Smooth muscle cell (in vitro differentiated cells): Measurements from ENCODE around the gene IMPDH1. TPM values are rescaled to one million over a fixed set of nuclear protein-coding genes. Genes with fewer than 3 reads are reported as not detected.

Source experiments
- DNase-seq: peaks from one replicate; lab custom pipeline; 2025; ENCODE audit not compliant: unreplicated experiment; lab: John Stamatoyannopoulos, UW
- H2AFZ ChIP-seq: fragments of 200-600 bp; sonication (generic); 2 replicates; pipeline ENCODE4 v1.6.0; 2016; ENCODE audit warnings: antibody characterized with exemption, low read depth, mild to moderate bottlenecking
- H3F3A ChIP-seq: fragments of 200-600 bp; sonication (generic); 2 replicates; pipeline ENCODE4 v1.6.0; 2017; ENCODE audit warnings: antibody characterized with exemption, low read depth
- H3K27ac ChIP-seq: fragments of 200-600 bp; sonication (generic); 2 replicates; pipeline ENCODE4 v1.5.1; 2016; ENCODE audit warnings: low read depth, mild to moderate bottlenecking
- H3K27me3 ChIP-seq: fragments of 200-600 bp; sonication (generic); 2 replicates; pipeline ENCODE4 v1.6.1; 2016; ENCODE audit warnings: low read depth, mild to moderate bottlenecking
- H3K36me3 ChIP-seq: fragments of 200-600 bp; sonication (generic); 2 replicates; pipeline ENCODE4 v1.5.1; 2016; ENCODE audit warnings: low read depth
- H3K4me1 ChIP-seq: fragments of 200-600 bp; sonication (generic); 2 replicates; pipeline ENCODE4 v1.5.1; 2016; ENCODE audit warnings: low read depth
- H3K4me2 ChIP-seq: fragments of 200-600 bp; sonication (generic); 2 replicates; pipeline ENCODE4 v1.6.0; 2016; ENCODE audit warnings: mild to moderate bottlenecking
- H3K4me3 ChIP-seq: fragments of 200-600 bp; sonication (generic); 2 replicates; pipeline ENCODE4 v1.5.1; 2016; ENCODE audit warnings: mild to moderate bottlenecking
- H3K79me2 ChIP-seq: fragments of 200-600 bp; sonication (generic); 2 replicates; pipeline ENCODE4 v1.6.0; 2016; ENCODE audit warnings: low read depth, mild to moderate bottlenecking
- H3K9ac ChIP-seq: fragments of 200-600 bp; sonication (generic); 2 replicates; pipeline ENCODE4 v1.6.0; 2016; ENCODE audit warnings: low read depth
- H3K9me3 ChIP-seq: fragments of 200-600 bp; sonication (generic); replicated peaks from 2 replicates; pipeline ENCODE4 v1.5.1; 2016; ENCODE audit warnings: low read depth
- H4K20me1 ChIP-seq: fragments of 200-600 bp; sonication (generic); 2 replicates; pipeline ENCODE4 v1.6.0; 2016; ENCODE audit warnings: low read depth
- WGBS: methylation state at CpG from one replicate; pipeline ENCODE4 v1.1.7; 2016; ENCODE audit warnings: low lambda C conversion rate; 5-methylcytosine and 5-hydroxymethylcytosine counted together
- polyA plus RNA-seq: library from polyadenylated mRNA; unstranded; fragments of >200 nt; fragmentation: Nextera tagmentation; extraction: Ambion mirVana; gene quantifications from 2 replicates; pipeline ENCODE4 v1.2.1, GENCODE V29; 2016
- total RNA-seq: library from RNA; depleted of rRNA; stranded (reverse); fragments of >200 nt; gene quantifications from 2 replicates; pipeline ENCODE4 v1.2.3, GENCODE V29; 2014
- TF ChIP-seq, protein P1 (sequence below): fragments of 200-600 bp; sonication (generic); IDR thresholded peaks from 2 replicates; pipeline ENCODE4 v1.5.1; 2017; ENCODE audit warnings: borderline replicate concordance, mild to moderate bottlenecking, antibody characterized with exemption; ENCODE audit not compliant: insufficient read depth, poor library complexity, severe bottlenecking

IMPDH1 gene
- total and polyA plus RNA-seq, 2 experiments from 2014 or later = 48.4 to 129 TPM

DNA sequence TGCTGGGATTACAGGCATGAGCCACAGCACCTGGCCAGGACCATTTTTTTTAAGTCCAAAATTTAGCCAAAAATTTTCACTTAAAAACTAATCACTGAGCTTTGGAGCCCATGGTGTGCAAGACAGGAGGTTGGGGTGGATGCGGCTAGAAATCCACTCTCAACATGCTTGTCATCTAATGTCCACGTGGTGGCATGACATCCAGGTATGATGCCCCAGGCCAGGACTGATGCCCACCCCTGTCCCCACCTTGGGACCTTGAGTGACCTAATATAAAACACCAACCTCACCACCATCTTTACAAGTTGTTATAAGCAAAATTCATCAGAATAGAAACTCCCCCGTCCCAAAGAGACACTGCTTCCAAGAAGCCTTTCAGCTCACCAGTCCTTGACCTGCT, 20.4 kb upstream of the IMPDH1 start:
- Histone ChIP-seq H3F3A (no peaks in the 10 kb centered on the region), H3K27ac (no peak overlapping the region), H2AFZ (no peak overlapping the region), H4K20me1 (no peaks in the 10 kb centered on the region), H3K9ac (no peak overlapping the region), H3K4me3 (no peak overlapping the region), H3K4me1 (no peaks in the 10 kb centered on the region), H3K79me2 (no peaks in the 10 kb centered on the region), H3K36me3 (no peaks in the 10 kb centered on the region), H3K27me3 (no peaks in the 10 kb centered on the region), H3K9me3 (no peaks in the 10 kb centered on the region), H3K4me2 (no peak overlapping the region)
- TF ChIP-seq, protein P1, sequence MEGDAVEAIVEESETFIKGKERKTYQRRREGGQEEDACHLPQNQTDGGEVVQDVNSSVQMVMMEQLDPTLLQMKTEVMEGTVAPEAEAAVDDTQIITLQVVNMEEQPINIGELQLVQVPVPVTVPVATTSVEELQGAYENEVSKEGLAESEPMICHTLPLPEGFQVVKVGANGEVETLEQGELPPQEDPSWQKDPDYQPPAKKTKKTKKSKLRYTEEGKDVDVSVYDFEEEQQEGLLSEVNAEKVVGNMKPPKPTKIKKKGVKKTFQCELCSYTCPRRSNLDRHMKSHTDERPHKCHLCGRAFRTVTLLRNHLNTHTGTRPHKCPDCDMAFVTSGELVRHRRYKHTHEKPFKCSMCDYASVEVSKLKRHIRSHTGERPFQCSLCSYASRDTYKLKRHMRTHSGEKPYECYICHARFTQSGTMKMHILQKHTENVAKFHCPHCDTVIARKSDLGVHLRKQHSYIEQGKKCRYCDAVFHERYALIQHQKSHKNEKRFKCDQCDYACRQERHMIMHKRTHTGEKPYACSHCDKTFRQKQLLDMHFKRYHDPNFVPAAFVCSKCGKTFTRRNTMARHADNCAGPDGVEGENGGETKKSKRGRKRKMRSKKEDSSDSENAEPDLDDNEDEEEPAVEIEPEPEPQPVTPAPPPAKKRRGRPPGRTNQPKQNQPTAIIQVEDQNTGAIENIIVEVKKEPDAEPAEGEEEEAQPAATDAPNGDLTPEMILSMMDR = no peak
- WGBS = 79% methylated on average over 3 of the region's 3 CpGs
- no peak for DNase-seq

DNA sequence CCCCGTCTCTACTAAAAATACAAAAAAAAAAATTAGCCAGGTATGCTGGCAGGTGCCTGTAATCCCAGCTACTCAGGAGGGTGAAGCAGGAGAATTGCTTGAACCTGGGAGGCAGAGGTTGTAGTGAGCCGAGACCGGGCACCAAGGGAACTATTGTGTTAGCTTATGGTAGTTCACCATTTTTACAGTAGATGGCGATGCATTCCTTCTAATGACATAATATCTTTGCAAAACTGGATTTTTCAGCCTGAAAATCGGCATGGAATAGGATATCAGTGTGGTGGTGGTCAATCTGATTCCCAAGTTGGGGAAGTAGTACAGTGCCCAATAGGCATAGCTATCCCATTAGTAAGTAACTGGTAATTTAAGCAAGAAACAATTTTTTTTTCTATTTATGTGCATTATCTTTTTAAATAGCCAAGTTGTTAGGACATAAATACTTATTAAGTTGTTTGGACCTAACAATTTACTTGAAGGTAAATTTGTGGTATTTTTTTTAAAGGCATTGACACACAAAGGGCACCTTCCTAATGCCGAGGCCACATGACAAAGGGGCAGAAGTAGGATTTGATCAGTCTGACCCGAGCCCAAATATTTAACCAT, 17.6 kb upstream of the IMPDH1 start:
- H2AFZ ChIP-seq = no peak overlapping the region
- H4K20me1 ChIP-seq = no peaks in the 10 kb centered on the region
- no peaks in the 10 kb centered on the region for H3K79me2 ChIP-seq
- no peak overlapping the region for H3K4me2 ChIP-seq
- H3K27ac ChIP-seq = no peak overlapping the region
- H3K27me3 ChIP-seq = no peaks in the 10 kb centered on the region
- DNase-seq = no peak
- no peaks in the 10 kb centered on the region for H3K4me1 ChIP-seq
- TF ChIP-seq, protein P1 = peak; percentile 73
- 22% methylated on average over 7 of the region's 7 CpGs for WGBS
- no peaks in the 10 kb centered on the region for H3K36me3 ChIP-seq
- H3F3A ChIP-seq = no peaks in the 10 kb centered on the region
- H3K9me3 ChIP-seq = no peaks in the 10 kb centered on the region
- no peak overlapping the region for H3K4me3 ChIP-seq
- H3K9ac ChIP-seq = no peak overlapping the region

DNA sequence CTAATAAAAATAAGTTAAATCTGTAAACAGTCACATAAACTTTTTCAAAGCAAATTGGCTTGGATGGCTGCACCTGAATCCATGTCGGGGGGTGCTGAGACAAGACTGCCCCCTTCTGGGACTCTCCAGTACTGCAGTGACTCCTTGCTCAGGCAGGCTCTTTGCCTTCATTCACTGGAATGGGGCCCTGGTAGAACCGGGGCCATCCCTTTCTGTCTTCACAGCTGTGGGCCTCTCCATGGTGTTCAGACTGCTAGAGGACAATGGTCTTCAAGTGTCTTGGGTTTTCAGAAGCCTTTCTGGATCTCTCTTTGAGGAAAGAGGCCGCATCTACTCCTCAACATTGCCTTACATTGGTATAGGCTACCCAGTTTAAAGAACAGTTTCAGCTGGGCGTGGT, 16.1 kb upstream of the IMPDH1 start:
- Histone ChIP-seq H3K9ac (no peak overlapping the region), H4K20me1 (no peaks in the 10 kb centered on the region), H3K4me3 (no peak overlapping the region), H3K4me2 (no peak overlapping the region), H3K27ac (no peak overlapping the region), H3K27me3 (no peaks in the 10 kb centered on the region), H2AFZ (no peak overlapping the region), H3K9me3 (no peaks in the 10 kb centered on the region), H3K79me2 (no peaks in the 10 kb centered on the region), H3K36me3 (no peaks in the 10 kb centered on the region), H3F3A (no peaks in the 10 kb centered on the region), H3K4me1 (no peaks in the 10 kb centered on the region)
- 43% methylated on average over 4 of the region's 4 CpGs for WGBS
- peak; percentile 49 for DNase-seq
- TF ChIP-seq, protein P1 = peak; percentile 92

DNA sequence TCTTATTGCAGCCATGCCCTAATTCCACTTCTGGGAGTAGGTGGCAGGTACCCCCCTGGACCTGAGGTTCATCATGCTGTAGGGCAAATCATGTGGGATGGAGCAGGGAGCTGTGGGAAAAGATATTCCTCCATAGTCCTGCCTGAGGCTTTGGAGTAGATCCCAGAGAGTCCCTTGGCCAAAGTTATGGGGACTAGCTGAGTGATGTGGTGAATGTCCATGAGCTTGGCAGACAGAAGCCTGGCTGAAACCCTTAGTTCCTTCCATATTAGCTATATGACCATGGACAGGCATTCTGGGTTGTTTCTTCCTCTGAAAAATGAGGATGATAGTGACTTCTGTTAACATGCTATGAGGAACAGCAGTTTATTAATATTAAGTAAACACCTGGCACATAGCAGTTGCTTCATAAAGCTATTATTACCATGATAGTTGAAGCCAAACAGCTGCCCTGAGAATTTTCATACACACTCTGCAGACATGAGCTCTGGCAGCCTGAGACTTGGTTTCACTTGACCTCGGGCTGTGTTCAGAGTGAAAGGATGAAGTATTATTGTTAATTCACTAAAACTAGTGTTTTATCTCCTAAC, 15.0 kb upstream of the IMPDH1 start:
- Histone ChIP-seq H2AFZ (no peak overlapping the region), H3K9ac (no peak overlapping the region), H3K9me3 (no peaks in the 10 kb centered on the region), H3K4me3 (no peak overlapping the region), H4K20me1 (no peaks in the 10 kb centered on the region), H3K4me1 (no peaks in the 10 kb centered on the region), H3K27me3 (no peaks in the 10 kb centered on the region), H3K79me2 (no peaks in the 10 kb centered on the region), H3K4me2 (no peak overlapping the region), H3K36me3 (no peaks in the 10 kb centered on the region), H3K27ac (no peak overlapping the region), H3F3A (no peaks in the 10 kb centered on the region)
- TF ChIP-seq, protein P1 = no peak
- no peak for DNase-seq
- WGBS = 94% methylated on average over 1 of the region's 1 CpG
